ENCODE data around the gene HIVEP3.

The HIVEP3 gene

DNA sequence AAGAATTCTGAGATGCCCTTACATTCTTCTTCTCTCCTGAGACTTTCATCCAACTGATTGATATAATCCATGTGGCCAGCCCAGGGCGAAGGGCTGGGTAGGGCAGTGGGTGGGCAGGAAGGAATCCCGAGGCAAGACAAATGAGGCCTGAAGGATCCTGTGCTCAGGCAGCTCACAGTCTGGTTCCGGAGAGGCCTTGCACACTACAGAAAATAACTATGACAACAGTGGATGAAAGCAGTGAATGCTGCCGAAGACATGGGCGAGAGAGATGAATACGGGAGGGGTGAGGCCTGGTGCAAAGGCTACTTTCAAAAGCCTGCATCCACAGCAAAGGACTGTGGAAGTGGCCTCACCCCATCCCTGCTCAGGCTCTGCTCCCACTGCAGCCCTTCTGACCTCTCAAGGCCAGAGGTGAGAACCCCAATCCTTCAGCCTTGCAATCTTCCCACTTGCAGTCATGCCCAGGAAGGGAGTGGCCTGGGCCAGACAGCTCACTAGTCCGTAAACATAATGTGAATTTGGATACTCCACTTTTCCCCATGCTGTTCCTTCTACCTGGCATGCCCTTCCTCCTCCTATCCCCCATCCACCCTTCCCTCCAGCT lies 250.6 kb downstream of the HIVEP3 start:
- DNase-seq (ENCODE audit: low read depth in 2 of 2): no peak

DNA sequence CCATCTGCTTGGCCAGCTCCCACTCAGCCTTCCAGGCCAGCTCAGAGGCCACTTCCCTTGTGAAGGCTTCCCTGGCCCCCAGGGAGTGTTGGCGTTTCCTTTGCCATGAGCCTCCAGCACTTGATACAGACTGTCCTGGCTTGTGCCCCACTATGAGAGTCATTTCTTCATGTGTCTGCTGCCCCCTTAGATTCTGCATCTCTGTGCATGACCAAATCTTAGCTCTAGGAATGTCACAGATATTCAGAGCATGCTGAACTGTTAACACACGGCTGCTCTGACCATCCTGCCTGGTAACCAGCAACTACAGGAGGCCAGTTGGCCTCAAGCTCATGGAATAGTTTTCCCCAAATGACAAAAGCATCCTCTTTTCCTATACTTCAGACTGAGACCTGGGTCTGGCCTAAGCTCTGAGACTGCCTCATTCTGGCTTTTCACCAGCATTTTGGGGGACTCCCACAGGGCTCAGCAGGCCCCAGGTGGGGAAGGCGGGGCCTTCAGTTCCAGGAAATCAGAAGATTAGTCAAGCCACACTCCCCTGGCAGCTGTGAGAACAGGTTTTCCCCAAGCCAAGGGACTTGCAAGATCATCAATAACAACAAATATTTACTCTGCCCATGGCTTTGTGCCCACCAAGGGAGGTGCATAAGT lies 251.6 kb downstream of the HIVEP3 start:
- DNase-seq (ENCODE audit: low read depth in 2 of 2): peak; percentile 70 to 73

DNA sequence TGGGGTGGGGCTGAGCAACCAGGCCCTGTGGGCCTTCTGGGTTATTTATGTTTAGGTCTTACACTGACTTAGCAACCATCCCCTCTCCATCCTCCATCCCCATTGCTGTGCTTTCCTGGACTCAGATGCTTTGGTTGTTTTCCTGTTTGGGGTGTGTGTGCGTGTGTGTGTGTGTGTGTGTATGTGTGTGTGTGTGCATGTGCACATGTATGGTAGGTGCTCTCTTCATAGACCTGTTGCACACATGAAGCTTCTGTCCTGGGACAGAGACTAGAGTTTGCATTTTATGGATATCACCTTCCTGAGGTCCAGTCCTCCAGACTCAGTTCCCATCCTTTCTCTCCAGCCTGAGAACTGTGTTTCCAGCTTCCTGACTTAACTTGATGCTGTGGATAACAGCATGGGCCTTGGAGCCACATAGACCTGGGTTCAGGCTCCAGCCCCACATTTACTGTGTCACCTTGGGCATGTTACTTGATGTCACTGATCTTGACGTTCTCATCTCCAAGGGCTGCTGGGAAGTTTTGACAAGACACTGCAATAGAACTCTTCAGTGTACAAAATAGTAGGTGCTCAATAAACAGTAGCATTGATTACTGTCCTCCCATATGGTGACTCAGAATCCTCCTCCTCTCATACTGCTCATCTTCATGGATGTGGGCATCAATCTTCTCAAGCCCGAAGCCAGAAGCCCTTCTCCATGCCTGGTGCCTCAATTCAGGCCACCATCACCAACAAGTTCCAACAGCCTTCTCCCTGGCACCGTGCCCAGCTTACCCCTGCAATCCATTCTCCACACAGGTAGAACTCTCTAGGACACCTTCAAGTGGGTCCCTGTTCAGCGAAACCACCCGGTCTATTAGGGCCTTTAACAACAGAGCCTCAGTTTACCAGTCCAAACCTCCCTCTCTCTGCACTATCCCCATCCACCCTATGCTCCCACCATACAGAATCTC lies 252.5 kb downstream of the HIVEP3 start:
- DNase-seq (ENCODE audit: low read depth in 2 of 2): no peak

DNA sequence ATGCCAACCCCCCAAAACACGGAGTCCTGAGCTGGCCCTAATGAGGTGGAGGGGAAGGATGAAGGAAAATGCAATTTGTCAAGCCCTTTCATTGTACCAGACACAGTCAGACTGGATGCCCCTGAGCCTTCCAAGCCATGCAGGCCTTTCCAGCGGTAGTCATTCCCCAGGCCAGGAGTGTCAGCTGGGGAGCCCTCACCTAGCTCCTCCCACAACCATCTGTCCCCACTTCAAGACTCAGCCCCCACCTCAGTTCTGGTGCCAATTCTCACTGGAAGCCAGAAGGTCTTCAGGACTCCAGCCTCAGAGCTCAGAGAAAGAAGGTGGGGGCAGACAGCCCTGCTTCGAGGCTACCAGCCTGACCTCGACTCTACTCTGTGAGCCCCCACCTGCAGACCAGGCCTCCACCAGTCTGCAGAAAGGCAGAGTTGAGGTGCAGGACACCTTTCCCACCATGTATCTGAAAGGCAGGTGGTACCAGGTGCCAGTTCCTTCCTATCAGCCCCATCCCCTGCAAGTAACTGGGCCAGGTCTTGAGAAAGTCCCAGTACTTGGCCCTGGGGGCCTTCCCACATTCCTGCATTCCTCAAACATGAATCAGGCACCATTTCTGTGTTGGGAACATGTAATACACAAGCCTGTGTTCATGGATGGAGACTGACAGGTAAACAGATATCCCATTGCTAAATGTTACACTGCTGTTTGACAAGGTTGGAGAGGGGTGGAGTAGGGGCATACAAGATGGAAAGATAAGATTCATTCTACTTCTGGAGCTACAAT lies 253.7 kb downstream of the HIVEP3 start:
- no peak for DNase-seq (ENCODE audit: low read depth in 2 of 2)

DNA sequence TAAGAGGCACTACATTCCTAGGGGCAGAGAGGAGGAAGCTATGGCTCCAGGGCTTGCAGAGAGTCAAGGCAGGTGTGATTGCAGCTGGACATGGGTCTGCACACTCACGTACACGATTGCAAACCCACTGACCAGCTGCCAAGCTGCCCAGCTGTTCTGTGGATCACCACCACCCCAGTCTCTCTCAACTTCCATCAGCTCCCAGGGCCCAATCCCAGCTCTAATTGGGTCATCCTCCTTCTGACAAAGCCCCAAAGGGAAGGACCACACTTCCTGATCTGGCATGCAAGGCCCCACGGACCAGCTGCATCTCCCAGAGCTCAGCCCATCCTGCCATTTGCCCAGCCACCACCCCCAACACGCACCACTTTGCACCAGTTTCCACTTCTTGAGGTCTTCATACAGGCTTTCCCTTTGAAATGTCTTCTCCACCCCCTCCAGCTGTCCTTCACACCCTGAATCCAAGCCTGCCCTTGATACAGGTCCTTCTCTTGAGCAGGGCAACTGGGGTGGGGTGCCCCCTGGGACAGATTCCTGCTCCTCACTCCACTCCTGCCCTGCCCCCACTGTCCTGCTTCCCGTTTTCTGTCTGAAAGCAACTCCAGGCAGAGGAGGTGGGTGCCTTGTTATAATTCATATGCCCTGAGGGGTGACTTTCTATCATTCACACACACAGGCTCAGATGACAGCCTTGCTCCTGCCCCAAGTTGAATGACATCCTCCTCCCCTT lies 254.9 kb downstream of the HIVEP3 start:
- no peak for DNase-seq (ENCODE audit: low read depth in 2 of 2)

DNA sequence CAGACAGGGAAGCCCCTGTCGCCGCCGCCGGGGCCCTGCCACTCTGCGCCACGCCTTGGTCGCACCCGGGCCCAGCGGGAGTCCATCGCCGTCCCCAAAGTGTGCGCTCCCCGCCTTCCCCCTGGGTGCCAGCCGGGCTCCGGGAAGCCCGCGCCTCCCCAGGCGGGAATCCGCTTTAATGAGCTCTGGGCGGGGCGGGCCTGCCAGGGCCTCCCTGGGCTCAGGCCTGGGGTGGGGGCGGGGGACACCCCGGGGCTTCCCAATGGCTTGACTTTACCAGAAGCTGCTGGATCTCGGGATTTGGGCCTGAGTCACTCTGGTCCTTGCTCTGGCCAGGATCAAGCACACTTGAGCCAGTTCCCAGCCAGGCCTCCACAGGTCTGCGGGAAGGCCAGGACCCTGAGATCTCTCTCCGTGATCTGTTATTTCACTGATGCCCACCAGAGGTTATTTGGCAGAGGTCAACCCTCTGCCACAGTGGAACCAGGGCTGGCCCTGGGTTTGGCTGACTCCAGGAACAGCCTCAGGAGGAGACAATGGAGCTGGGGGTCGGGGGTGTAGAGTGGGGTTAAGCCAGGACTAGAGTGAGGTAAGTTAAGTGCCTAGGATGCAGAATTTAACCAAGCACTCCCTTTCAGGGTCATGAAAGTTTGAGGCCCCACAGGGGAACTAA lies 255.8 kb downstream of the HIVEP3 start:
- no peak for DNase-seq (ENCODE audit: low read depth in 2 of 2)

DNA sequence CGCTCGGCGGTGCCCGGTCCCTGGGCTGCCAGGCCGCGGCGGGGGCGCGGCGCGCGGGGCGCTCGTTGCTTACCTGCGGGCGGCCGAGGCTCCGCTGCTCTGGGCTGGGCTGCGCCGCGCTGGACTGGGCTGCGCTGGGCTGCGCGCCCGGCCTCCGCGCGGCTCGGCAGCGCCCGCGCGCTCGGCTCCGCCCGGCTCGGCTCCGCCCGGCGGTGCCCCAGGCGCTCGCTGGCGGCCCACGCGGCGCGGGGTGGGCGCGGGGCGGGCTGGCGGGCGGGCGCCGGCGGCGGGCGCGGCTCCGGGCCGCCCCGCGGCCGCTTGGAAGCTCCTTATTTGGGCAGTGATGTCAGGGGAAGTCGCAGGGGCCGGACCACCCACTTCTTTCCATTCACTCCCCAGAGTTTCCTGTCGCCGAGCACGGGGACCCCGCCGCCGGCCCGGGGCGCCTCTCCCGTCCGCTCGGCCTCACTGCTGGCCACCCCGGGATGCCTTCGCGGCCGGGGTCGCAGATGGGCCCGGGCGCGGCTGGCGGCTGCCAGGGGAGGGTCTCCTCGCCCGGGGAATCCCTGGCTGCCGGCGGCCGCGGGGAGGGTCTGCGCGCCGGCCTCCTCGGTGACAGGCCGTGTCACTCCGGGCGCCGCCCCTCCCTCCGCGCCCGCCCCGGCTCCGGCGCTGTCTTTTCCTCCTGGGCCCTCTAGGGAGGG lies 256.5 kb downstream of the HIVEP3 start:
- DNase-seq (ENCODE audit: low read depth in 2 of 2): peak; percentile 72 to 76

DNA sequence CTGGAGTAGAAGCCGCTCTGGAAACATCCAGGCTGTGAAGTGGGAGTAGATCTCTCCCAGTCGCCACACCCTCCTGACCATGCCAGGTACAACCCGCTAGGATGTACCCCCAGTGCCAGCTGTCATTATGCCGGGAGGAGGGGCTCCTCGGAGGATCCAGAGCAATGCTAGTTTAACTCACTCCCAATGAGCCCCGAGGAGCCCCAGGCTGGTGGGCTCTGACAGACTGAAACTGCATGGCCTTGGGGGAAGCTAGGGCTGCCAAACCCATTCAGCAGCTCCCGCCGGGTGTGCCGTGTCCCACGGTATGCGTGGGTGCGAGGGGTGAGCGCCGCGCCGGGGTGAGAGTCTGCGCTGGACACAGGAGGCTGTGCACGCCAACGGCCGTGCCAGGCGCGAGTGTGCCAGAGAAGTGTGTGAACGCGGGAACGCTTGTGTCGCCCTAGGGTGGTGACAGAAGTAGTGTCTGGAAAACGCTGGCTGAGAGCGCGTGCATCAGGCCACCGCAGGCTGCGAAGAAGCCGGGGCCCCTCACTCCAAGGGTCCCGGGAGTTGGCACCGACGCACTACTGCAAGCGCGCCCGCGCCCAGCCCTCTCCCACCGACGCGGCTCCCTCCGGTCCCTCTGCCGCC lies 257.2 kb downstream of the HIVEP3 start:
- DNase-seq (ENCODE audit: low read depth in 2 of 2): no peak

DNA sequence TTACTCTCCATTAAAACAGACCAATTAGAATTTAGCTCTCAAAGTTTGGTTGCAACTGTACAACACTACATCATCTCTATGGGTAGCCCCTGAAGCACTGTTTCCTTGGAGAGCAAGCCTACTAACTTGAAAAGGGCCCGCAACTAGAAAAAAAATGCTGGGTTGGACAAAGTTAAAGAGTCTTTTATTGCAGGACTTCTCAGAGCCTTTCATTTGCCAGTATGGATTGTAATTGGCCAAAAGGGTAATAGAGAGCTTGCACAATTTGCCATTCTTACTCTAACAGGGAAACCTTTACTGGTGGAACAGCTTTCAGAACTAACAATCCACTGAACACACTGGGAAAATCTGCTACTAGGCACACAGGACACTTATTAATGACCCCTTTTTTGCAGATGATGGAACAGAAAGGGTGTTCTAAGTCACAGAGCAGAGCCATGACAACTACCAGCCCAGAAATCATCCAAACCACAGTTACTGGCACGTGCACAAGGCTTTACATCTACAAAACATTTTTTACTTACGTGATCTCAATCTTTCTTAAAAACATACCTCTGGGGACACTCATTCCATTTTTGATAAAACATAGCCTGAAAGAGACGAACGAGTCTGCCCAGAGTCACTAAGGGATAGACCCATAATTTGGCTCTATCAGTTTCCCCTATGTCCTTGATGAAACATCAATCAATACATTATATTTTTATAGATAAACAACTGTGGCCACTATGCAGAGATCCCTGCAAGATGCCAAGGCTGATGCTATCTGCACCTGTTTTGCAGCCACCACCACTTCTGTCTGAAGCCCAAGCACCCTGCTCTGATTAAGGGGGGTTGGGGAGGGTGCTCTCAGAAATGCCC lies 257.9 kb downstream of the HIVEP3 start:
- DNase-seq (ENCODE audit: low read depth in 2 of 2): no peak

DNA sequence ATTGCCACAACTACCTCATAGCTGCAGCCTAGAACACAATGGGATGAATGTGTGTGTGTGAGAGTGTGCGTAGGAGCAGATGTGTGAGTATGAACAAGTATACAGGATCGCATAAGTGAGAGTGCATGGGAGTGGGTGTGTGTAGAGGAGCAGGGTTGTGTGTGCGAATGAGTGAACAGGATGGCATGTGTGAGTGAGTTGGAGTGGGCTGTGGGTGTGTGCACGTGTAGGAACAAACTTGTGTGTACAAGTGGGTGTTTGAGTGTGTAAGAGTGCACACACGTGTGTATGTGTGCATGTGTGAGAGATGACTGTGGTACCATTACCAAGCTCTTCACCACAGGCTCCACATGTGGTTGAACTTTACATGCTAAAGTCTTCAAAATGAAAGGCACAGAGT lies 258.8 kb downstream of the HIVEP3 start:
- DNase-seq (ENCODE audit: low read depth in 2 of 2): no peak

DNA sequence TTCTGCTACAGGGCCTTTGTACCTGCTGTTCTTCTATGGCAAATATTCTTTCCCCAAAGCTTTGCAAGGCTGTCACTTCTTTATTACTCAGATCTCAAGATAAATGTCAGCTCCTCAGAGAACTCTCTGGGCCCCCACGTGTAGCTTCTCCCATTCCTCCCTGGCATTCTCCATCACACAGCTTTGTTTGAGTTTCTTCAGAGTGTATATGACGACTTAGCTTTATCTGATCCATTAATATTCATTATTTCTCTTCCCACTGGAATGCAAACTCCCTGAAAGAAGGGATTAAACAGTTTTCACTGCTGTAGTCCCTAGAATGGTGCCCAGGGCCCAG lies 259.6 kb downstream of the HIVEP3 start:
- DNase-seq (ENCODE audit: low read depth in 2 of 2): no peak

DNA sequence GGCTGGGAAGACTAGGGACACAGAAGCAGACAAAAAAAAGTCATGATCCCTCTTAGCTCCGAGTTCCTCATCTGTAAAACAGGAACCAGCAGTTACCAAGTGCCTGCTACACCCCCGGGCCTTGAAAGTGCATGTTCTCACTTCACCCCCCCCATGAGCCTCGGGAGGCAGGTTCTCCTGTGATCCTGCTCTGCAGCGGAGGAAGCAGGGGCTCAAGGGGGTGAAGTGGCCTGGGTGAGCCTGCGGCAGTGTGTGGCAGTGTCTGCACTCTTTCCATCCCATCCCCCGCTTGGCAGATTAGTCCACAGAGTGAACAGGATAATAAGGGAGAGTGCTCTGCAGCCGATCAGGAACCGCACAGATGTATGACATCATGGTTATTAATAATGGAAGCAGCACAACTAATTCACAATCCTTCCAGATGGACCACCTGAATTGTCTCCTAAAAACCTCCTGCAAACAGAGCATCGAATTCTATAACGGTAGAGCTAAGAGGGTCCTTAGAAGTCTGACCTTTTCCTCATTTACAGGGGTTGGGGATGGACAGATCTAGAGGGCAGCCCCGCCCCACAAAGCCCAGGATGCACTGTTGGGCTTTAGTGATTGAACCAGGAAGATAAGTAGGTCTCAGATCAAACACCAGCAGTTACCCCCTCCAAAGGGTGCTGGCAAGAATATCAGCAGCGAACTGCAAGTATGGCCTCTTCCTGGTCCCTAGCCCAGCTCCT lies 260.1 kb downstream of the HIVEP3 start:
- no peak for DNase-seq (ENCODE audit: low read depth in 2 of 2)

DNA sequence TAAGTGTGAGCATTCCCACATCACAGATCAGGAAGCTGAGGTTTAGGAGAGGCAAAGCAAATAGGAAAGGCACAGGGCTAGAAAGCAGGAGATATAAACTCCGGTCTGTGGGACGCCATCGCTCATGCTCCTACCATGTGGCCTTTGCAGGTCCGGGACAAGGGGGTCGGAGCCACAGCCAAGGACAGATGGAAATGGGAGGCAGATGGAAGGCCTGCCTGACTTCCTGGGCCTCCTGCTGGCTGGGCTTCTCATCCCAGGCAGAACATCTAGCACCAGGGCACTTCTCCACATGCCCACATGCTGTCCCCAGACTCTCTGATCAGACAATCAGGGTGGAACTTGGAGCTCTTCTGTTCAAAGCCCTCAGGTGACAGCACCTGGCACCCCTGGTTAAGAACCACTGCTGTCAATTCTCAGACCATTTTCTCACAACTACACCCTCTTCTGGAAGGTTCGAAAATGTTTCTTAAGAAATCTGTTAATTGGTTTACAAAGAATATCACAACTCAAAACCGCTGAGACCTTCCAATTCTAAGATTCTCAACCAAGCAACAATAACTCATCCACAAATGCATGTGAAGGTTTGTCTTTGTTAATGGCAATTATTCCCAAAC lies 260.9 kb downstream of the HIVEP3 start:
- no peak for DNase-seq (ENCODE audit: low read depth in 2 of 2)

DNA sequence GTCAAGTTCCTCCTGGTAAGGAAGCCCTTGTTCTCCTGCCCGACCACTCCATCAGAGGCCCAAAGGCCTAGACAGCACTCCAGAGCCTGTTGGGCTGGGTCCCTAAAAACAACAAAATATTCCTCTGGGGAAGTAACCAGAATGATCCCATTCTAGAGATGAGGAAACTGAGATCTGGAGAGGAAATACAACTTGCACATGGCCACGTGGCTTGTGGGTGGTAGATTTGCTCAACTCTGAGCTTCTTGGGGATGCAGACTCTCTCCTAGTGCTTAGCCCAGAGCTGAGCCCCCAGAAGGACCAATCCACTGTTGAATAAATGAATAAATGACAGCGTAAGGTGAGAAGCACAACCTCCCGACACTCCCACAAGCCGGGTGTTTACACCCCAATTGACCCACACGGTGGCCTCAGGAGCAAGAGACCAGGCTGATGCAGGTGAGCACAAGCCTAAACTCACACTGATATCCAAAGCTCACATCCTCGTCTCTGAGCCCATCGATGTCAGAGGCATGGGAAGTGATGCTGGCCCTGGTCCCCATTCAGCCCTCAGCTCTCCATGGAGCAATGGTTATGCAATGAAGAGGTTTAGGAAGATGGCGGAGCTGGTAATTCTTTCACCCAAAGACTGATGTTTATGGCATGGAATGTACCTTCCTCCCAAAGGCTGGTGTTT lies 261.8 kb downstream of the HIVEP3 start:
- DNase-seq (ENCODE audit: low read depth in 2 of 2): no peak

DNA sequence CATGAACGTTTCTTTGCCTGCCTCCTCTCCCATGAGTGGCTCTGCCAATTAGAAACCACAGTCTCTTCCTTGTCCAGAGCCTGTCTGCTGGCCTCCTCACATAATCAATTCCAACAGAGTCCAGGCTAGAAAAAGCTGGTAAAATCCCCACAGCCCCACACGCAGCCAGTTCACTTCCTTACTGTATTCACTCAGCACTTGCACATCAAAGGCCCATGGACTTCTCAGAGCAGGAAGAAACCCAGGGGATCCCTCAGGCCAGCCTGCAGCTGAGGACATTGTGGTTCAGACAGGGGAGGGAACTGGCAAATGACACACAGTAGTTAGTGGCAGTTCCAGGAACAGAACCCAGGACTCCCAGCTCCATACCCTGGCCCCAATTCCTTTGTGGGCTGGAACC lies 262.7 kb downstream of the HIVEP3 start:
- DNase-seq (ENCODE audit: low read depth in 2 of 2): no peak

DNA sequence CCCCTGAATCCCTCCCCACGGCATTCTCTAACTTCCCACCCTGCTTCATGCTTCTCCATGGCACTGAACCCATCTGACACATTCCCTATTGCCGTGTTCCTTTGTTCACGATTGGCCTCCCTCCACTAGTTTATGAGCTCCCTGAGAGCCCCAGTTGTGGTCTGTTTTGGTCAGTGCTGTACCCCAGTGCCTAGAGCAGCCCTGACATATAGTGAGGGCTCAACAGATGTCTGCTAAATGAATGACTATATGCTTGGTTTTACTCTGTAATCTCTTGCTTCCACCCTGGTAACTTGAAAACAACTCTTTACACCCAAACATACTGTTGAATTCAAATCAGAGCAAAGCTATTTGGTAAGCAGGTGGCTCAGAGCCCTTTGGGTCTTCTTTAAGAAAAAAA lies 263.1 kb downstream of the HIVEP3 start:
- no peak for DNase-seq (ENCODE audit: low read depth in 2 of 2)

DNA sequence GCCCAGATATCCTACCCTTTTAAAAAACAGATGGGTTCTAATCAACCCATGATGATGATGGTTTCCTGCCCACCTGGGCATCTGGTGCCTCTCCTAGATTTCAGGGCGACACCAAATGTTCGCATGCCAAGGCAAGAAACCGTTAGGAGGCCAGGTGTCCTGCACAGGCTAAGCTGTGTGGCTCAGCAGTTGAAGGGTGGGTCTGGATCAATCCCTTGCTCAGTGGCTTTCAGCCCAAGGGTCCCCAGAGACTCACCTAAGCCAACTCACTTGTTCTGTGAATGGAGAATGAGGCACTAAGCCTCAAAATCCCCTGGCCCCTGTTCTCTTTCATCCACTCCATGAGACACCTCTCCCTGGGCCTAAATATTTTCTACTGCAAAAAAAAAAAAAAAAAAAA lies 265.1 kb downstream of the HIVEP3 start:
- DNase-seq (ENCODE audit: low read depth in 2 of 2): no peak

Data from stimulated activated CD8-positive, alpha-beta memory T cell treated with anti-CD3 and anti-CD28 coated beads, Interleukin-15, amount 100 ng/mL, for 48 hours (primary cell).